GM21526 (cell line): Measurements from ENCODE around the gene SLC17A2.

Source experiments
- ATAC-seq: cut with Tn5 transposase; IDR thresholded peaks from one replicate; pipeline ENCODE4 v1.9.1; 2021; ENCODE audit warnings: moderate library complexity; ENCODE audit not compliant: unreplicated experiment, low FRiP score

The SLC17A2 gene

GRCh38 chr6:25925876-25926275 lies 4.6 kb downstream of the SLC17A2 start:
- ATAC-seq = no peak

DNA sequence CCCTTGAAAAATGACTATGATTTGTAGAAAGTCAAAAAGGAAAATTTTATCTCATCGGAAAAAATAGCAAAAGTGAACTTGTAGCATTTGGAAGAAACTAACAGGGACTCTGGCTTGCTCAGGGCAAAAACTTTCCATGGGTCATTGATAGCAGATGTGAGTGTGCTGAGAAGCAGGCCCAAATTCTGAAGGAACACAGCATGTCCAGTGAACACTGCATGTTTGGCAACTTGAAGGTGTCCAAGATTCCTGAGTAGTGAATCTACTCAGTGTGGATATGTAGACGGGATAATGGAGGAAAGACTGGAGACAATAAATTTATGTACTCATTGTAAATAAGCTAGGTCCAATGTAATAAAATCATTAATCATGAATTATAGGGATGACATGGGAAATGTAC lies 8.2 kb downstream of the SLC17A2 start:
- no peak for ATAC-seq

- no peak for ATAC-seq
Observed at GRCh38 chr6:25921525-25922203, 8.8 kb downstream of the SLC17A2 start.

DNA sequence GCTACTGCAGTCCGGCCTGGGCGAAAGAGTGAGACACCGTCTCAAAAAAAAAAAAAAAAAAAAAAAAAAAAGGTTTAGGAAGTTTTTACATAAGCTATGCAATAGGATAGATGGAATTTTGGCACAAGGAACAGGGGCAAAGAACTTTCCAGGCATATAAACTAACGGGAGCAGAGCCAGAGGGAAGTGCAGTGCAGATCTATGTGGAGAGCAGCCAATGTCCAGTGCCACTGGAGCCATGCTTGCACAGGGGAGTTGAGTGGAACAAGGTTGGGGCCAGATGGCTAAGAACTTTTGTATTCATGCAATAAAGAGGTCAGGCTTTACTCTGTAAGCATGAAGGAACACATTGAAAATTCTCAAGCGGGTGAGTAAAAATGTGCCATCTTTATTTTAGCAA lies 10.8 kb downstream of the SLC17A2 start:
- no peak for ATAC-seq

DNA sequence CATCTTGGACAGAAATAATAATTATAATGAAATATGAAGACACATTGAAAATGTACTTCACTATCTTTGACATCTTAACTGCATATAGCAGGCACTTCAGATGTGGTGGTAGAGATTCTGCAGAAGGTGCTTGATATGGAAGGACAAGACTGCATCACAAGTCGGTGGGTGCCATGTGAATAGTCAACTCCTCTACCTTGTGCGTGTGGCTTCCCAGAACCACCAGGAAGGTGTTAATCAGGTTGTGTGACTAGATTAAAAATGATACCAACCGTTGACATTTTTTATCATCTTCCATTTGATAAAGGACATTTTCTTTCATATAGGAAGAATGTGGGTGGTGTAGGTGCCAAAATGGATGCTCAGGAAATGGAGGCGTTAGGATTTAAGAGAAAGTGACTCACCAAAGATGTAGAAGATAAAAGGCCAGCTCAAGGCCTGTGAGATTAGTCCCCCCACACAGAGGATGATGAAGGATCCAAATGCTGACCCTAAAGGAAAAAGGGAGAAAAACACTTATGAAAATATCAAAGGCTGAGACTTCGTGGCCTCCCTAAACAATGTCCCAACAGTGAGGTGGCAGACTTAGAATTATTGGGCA lies 12.3 kb downstream of the SLC17A2 start:
- no peak for ATAC-seq

DNA sequence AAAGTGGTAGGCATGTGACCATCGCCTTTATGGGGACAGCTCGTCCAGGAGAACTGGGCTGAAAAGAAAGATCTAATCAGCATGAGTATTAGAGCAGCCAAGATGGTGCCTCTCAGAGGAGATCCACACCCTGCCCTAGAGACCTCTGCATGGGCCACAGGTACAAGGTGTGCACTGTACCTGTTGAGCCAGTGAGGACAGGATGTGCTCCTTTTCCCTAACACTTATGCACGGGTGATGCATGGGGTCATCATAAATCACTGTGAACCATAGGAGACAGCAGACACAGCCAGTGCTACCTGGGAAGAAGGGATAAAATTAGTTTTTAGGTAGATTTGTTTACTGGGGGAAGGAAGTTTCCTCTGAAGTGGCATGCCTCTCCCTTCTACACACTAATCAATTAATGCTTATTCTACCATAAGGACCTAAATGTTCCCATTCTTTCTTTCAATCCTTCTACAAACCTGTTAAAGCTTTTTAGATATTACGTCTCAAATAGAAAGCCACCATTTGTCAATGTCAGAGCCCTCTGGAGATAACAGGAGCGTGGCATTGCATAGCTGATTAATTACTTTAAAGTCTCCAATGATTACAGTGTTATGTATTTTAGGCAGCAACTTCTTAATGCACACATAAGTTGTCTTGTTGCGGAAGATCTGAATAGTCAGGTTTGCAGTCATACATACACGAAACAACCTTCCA lies 13.6 kb downstream of the SLC17A2 start:
- no peak for ATAC-seq

DNA sequence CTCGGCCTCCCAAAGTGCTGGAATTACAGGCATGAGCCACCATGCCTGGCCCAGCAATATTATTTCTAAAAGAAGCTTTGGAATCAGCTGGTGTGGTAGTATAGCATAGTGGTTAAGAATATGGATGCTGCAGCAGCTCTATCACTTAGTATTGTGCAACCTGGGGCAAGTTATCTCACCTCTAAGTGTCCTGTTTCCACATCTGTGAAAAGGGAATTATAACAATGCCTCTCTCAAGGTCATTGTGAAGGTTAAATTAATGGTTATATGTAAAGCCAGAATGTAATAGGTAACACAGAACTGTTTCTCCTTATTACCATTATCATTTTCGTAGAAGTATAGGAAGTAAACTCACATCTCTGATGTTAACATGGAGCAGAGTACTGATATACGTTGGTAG lies 14.2 kb downstream of the SLC17A2 start:
- no peak for ATAC-seq

DNA sequence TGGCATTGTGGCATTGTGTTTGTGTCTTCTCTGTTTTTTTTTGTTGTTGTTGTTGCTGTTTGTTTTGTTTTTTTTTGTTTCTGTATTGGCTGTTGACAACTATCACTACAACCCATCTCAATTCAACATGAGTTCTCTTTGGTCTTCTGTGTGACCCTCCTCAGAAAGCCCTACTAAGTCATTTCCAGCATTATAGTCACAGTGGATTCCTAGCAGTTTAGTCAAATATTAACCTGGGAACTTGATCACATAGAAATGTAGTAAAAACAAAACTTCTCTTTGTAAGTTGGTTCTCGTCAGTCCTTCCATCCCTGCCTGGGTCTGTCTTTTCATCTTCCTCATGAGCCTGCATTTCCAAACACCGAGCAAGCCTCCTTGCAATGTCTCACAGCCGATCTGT lies 16.8 kb downstream of the SLC17A2 start:
- no peak for ATAC-seq

DNA sequence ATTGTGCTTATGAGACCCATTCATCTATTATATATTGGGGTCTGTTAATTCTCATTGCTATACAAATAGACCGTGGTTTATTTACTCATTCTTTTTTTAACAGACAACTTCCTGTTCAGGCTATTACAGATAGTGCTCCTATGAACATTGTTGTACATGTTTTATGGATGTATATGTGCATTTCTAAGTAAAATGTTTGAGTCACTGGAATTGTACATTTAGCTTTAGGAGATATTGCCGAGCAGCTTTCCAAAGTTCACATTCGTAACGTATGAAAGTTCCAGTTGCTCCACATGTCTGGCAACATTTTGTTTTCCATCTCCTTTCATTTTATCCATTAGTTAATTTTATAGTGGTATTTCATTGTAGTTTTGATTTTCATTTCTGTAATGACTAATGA lies 19.1 kb downstream of the SLC17A2 start:
- ATAC-seq = no peak

DNA sequence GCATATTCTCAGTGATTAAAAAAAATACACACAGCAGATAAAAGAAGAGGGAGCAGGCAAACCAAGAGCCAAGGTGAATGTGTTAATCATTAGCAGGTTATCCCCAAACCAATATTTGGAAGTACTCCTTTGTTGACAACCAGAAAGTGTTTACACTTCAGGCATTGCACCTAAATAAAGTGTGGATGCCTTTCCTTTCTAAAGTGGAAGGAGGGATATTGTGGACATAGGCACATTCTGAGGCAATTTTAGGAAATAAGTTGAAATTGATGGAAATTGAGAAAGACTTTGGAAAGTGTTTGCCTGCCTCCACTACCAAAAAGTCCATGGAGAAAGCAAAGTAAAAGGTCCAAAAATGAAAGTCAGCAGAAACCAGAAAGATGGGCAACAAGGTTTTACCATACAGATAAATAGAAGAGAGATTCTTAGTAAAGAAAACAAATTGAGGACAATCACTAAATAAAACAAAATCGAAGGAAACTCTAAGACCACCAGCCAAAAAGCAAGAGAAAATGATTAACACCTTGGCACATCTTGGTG lies 22.9 kb downstream of the SLC17A2 start:
- ATAC-seq = no peak

GRCh38 chr6:25903467-25904099 lies 26.9 kb downstream of the SLC17A2 start:
- no peak for ATAC-seq

GRCh38 chr6:25902071-25902470 lies 28.4 kb downstream of the SLC17A2 start:
- no peak for ATAC-seq

DNA sequence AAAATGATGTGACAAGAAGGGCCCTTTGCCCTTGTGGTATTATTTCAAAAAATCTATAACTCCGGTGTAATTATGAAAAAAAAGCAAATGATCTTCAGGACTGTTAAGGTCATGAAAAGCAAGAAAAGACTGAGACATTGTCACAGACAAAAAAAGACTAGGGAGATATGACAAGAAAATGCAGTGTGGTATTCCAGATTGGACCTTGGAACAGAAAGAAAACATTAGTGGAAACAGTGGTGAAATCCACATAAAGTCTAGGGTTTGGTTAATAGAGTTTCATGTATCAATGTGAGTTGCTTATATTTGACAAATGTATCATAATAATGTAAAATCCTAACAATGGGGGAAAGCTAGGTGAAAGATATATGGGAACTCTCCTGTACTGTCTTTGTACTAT lies 29.6 kb downstream of the SLC17A2 start:
- ATAC-seq = no peak

DNA sequence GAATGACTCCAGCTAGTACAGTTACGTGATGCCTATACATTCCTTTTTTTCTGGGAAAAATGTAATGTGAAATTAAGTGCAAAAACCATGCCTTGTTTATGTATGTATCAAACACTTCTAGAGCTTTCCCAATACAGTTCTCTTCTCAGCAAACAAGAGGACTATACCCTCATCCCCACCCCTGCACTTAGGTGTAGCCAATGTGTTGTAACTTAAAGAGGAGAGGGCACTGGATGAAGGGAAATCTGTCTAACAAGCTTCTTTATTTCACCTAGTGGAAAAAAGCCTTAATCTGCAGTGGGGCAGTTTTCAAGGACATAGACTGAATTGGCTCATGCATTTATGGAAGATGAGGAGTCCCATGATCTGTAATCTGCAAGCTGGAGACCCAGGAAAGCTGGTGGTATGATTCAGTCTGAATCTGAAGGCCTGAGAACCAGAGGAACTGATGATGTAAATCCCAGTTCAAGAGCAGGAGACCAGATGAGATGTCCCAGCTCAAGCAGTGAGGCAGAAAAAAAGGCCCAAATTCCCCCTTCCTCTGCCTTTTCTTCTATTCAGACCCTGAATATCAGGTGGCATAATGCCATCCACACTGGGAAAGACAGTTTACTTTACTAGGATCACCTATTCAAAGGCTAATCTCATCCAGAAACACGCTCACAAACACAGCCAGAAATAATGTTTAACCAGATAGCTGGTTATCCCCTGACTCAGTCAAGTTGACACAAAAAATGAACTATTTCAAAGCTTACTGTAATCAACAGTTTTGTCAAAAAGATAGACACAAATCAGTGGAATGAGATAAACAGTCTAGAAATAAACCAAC lies 30.7 kb downstream of the SLC17A2 start:
- no peak for ATAC-seq

- ATAC-seq = no peak
Observed at GRCh38 chr6:25899123-25899522, 31.4 kb downstream of the SLC17A2 start.

GRCh38 chr6:25898289-25898977 lies 32.1 kb downstream of the SLC17A2 start:
- ATAC-seq = no peak

- no peak for ATAC-seq
Observed at GRCh38 chr6:25896252-25896651, 34.2 kb downstream of the SLC17A2 start.

DNA sequence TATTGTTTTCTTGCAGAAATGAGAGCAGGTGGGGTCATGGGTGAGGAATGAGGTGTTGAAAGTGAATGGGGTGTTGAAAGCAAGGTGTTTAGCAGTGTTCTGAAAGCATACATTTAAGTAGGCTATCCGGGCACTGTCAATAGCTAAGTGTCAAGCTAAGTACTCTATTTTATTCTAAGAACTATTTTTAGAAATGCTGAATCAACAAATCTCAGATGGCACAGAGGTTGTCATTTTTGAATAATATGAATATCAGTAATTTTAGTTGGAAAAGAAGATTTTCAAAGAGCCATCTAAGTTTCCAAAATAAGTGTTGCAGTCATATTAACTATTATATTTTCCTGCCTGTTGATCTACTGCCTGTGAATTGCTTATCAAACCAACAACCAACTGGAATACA lies 34.7 kb downstream of the SLC17A2 start:
- no peak for ATAC-seq

- no peak for ATAC-seq
Observed at GRCh38 chr6:25893778-25894177, 36.7 kb downstream of the SLC17A2 start.

GRCh38 chr6:25892877-25893276 lies 37.6 kb downstream of the SLC17A2 start:
- no peak for ATAC-seq
